Psoas muscle (tissue), 8 donors: ENCODE results near the gene GPBP1L1. TPM values are rescaled to one million over a fixed set of nuclear protein-coding genes. Genes with fewer than 3 reads are reported as not detected.
"Not testable (repeated sequence)": the region's sequence is repeated elsewhere in the genome, so short reads cannot be mapped to it uniquely, and the experiment has no call there.

Experiments used
- ATAC-seq, 4 donors: fragments of 200-7000 bp; cut with Tn5 transposase; one replicate each; pipeline ENCODE4 v1.9.1; 2020; ENCODE audit warnings: moderate library complexity in 3 of 4, mild to moderate bottlenecking in 2 of 4
- DNase-seq, 2 donors: peaks; one replicate each; pipeline ENCODE4 v3.0.0-alpha.2; 2020
- H3K27ac ChIP-seq: fragments of 200-600 bp; one replicate; pipeline ENCODE4 v1.8.0; 2022
- H3K27me3 ChIP-seq, 3 donors: fragments of 200-600 bp in 1 of 3; one replicate each; pipeline versions ENCODE4 v1.6.1 to v1.8.0; 2013 to 2022; ENCODE audit warnings: low read length in 2 of 3, mild to moderate bottlenecking in 2 of 3, moderate library complexity in 1 of 3; ENCODE audit not compliant: insufficient read depth in 3 of 3
- H3K36me3 ChIP-seq, 2 donors: fragments of 200-600 bp in 1 of 2; one replicate each; pipeline versions ENCODE4 v1.6.1 to v1.8.0; 2013 to 2022; ENCODE audit warnings: low read depth in 1 of 2, mild to moderate bottlenecking in 1 of 2, moderate library complexity in 1 of 2; ENCODE audit not compliant: insufficient read depth in 1 of 2
- H3K4me1 ChIP-seq: fragments of 200-600 bp; one replicate; pipeline ENCODE4 v1.8.0; 2022
- H3K4me3 ChIP-seq: fragments of 200-600 bp; one replicate; pipeline ENCODE4 v1.8.0; 2022; ENCODE audit warnings: mild to moderate bottlenecking
- H3K9me3 ChIP-seq: fragments of 200-600 bp; one replicate; pipeline ENCODE4 v1.8.0; 2022
- CTCF ChIP-seq: fragments of 200-600 bp; IDR thresholded peaks from one replicate; pipeline ENCODE4 v1.8.0; 2022; ENCODE audit warnings: antibody characterized with exemption
- WGBS, 3 donors: extraction: QIAGEN DNeasy Blood & Tissue Kit; methylation state at CpG; one replicate each; pipeline versions ENCODE4 v1.1.6 to v1.1.7; 2013; 5-methylcytosine and 5-hydroxymethylcytosine counted together
- intact Hi-C, 2 donors: fragments of 100-400 bp; cut with DNase I; formaldehyde crosslinking; loops; one replicate each; pipeline versions ENCODE4 v1.11.0 to v1.14.2; 2022
- long read RNA-seq, 2 donors: library from polyadenylated mRNA; unstranded; transcript quantifications; one replicate each; pipeline ENCODE4 v2.0.0, GENCODE V29; 2021
- polyA plus RNA-seq, 3 donors: library from polyadenylated mRNA; stranded (reverse); fragments of 200-250 nt; gene quantifications; one replicate each; pipeline ENCODE4 v1.2.3, GENCODE V29; 2013
- total RNA-seq, 4 donors: library from RNA; stranded (reverse); fragmentation: NEBNext Ultra II Directional in 2 of 4; extraction: Animal tissue kit (Norgen Biotek cat#: 25700) in 2 of 4; gene quantifications; one replicate each; pipeline versions ENCODE4 v1.2.1 to v1.2.4, GENCODE V29; 2021 to 2023
- donor health status: healthy with polysubstance abuse.
- donor health status: DM: no; HTN: no; CAD: no; lungs with moderate emphysema.
- donor health status: Bipolar disorder and iron deficiency.
- donor health status: healthy.
- donor health status: DM: yes; HTN: yes; CAD: no.
- donor health status: DM: no; HTN: no; CAD: no.
- donor health status: DM: no; HTN: no; CAD: no.
- donor health status: DM: yes; HTN: yes; CAD: no.

The GPBP1L1 gene
- total RNA-seq = 10 to 100 TPM; 52.2 to 71.0 (median 64.1) TPM
- 10 to 100 TPM; 25.8 to 74.4 (median 39.4) TPM for polyA plus RNA-seq
- long read RNA-seq, donor 1, transcript GPBP1L1-202 (13 exons, 3,736 nt) = major isoform, 12 of 32 reads
- long read RNA-seq, donor 1, partial matches to known transcripts = 5 of 32 reads
- long read RNA-seq, donor 1, other reads (novel, unspliced or antisense) = 10 of 32 reads
- long read RNA-seq, donor 2, transcript GPBP1L1-202 (13 exons, 3,736 nt) = major isoform, 35 of 66 reads
- long read RNA-seq, donor 2, partial matches to known transcripts = 9 of 66 reads
- long read RNA-seq, donor 2, other reads (novel, unspliced or antisense) = 21 of 66 reads

GRCh38 chr1:45686288-45687013, at the start of gene GPBP1L1:
TSS of gene GPBP1L1 (minus strand) at chr1:45686533. CDS start at chr1:45659087, 27,446 bp downstream.
- intact Hi-C loops = loop anchor here (5.0 to 10.0 kb wide), 2 partner anchors 116 to 118 kb away; partner anchors contain the start of gene MAST2 (in 2 of the 2)
- peaks cover 0 to 3% of the 10 kb centered on the region in 2 donors for H3K36me3 ChIP-seq
- H3K9me3 ChIP-seq = no peaks in the 10 kb centered on the region
- TF ChIP-seq CTCF = no peak
- peak within 1 kb of the TSS; percentile 93 for H3K4me3 ChIP-seq
- no peaks in the 10 kb centered on the region for H3K27me3 ChIP-seq
- peak within 1 kb of the TSS; percentile 98 for H3K27ac ChIP-seq
- 0% methylated on average over 47 to 52 of the region's 52 CpGs for WGBS, 3 donors
- ATAC-seq (peak; percentile 86 to 89 (median 88)), DNase-seq (peak; percentile 97 to 99)
- H3K4me1 ChIP-seq = peaks cover 31% of the 10 kb centered on the region

DNA sequence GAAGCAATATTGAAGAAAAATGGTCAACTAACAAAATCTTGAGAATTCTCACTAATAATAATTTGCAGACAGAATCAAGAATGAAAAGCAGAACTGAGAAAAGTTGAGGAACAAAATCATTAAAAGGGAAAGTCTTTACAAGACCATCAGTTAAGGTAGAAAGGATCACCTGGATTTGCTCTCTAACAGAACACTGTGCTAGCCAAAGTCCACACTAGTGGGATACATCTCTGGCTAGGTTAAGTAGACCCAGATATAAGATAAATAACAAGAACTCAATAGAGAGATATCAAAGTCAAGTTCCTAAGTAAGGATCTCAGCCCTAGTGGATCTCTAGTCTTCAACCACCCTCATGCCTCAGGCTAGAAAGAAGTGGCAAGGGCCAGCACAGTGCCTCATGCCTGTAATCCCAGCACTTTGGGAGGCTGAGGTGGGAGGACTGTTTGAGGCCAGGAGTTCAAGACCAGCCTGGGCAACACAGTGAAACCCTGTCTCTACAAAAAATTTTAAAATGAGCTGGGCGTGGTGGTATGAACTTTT, 44.5 kb upstream of the GPBP1L1 start:
- DNase-seq = no peak
- 97 to 100% (median 98%) methylated on average over 1 of the region's 1 CpG for WGBS, 3 donors
- intact Hi-C loops = no loop called here
- H3K4me3 ChIP-seq = no peak overlapping the region
- no peaks in the 10 kb centered on the region for H3K9me3 ChIP-seq
- no peaks in the 10 kb centered on the region for H3K27me3 ChIP-seq
- no peak for TF ChIP-seq CTCF
- no peak for ATAC-seq
- peaks cover 9% of the 10 kb centered on the region for H3K4me1 ChIP-seq
- H3K36me3 ChIP-seq = peaks cover 0 to 30% of the 10 kb centered on the region in 2 donors
- peak overlapping the region; percentile 75 for H3K27ac ChIP-seq

- WGBS, 3 donors = 75 to 80% (median 77%) methylated on average over 3 of the region's 3 CpGs
- H3K4me1 ChIP-seq = peaks cover 9% of the 10 kb centered on the region
- peaks cover 0 to 30% of the 10 kb centered on the region in 2 donors for H3K36me3 ChIP-seq
- H3K27me3 ChIP-seq = no peaks in the 10 kb centered on the region
- TF ChIP-seq CTCF = no peak
- DNase-seq = no peak
- intact Hi-C loops = no loop called here
- no peak overlapping the region for H3K4me3 ChIP-seq
- no peak for ATAC-seq
- H3K27ac ChIP-seq = no peak overlapping the region
- H3K9me3 ChIP-seq = no peaks in the 10 kb centered on the region
Measured at GRCh38 chr1:45730075-45730779, 43.9 kb upstream of the GPBP1L1 start.

- H3K9me3 ChIP-seq, H3K4me3 ChIP-seq, H3K27me3 ChIP-seq, DNase-seq, intact Hi-C loops, H3K4me1 ChIP-seq, ATAC-seq, H3K27ac ChIP-seq: not testable (repeated sequence)
- WGBS, 3 donors = 97 to 99% (median 98%) methylated on average over 9 of the region's 9 CpGs
- H3K36me3 ChIP-seq = peaks cover 0 to 30% of the 10 kb centered on the region in 2 donors
Measured at GRCh38 chr1:45726007-45726406, 39.7 kb upstream of the GPBP1L1 start.
